ENCODE results near the gene PCSK4.

PCSK4 gene

DNA sequence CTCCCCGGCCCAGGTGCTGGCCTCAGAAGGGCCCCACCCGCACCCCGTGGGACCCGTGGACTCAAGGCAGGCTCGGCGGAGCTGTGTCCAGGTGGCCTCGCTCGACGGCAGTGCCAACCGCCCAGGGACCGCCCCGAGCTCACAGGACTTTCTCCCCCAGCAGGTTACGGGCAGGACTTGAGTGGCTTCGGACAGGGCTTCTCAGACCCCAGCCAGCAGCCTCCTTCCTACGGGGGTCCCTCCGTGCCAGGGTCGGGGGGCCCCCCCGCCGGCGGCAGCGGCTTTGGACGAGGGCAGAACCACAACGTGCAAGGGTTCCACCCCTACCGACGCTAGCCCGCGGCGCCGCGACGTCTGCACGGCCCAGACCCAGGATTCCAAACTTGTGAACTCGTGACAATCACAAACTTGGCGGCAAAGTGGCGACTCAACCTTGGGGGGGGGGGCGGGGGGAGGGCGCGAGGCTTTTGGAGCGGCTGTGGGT, 55.5 kb downstream of the PCSK4 start:
- no peak for TF ChIP-seq CTCF (IDR thresholded peaks at IDR 0.05; ENCODE audit: low read length, missing control alignments)
- DNase-seq (ENCODE audit: low read depth), result no peak
- H3K4me3 ChIP-seq (replicated peaks; ENCODE audit: low read depth, low read length), result no peak overlapping the region

- DNase-seq (ENCODE audit: low read depth), result no peak
- H3K4me3 ChIP-seq (replicated peaks; ENCODE audit: low read depth, low read length), result no peak overlapping the region
- TF ChIP-seq CTCF (IDR thresholded peaks at IDR 0.05; ENCODE audit: low read length, missing control alignments), result no peak
Measured at GRCh38 chr19:1434040-1434366, 56.1 kb downstream of the PCSK4 start.

DNA sequence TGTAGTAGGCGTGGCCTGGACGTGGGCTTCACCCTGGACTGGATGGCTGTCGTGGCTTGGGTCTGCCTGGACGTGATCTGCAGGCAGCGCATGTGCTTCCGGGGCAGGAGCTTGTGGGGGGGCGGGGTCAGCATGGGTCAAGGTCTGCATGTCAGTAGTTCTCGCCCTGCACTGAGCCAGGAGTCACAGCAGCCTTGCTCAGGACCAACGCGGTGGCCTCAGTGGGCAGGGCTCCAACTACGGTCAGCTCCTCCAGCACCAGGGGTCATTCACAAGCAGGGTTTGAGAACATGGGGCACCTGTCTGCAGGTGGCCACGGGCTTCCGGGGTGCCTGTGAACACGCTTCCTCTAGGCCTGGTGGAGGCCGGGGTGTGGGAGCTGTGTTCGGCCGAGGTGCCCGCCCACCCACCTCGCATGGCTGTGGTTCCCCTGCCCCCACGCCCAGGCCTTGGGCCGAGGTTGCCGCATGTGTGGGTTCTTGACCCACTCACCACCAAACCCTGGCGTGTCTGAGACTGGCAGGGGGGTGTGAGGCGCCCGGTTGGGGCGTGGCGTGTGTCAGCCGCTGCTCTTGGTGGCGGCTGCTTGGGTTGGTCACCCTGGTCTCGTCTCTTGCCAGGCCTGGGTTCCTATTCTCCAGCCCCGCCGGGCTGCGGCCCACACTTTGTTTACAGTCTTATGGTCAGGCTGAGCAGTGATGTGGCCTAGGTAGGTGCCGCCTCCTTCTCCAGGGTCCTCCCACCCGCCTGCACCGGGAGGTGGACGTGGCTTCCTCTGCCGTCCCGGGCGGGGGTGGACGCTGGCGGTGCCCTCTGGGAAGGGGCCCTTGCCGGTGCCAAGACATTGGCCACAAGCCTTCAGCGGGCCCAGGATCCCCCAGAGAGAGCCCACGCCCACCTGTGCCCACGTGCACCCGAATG, 56.8 kb downstream of the PCSK4 start:
- no peak for DNase-seq (ENCODE audit: low read depth)
- H3K4me3 ChIP-seq (replicated peaks; ENCODE audit: low read depth, low read length), result no peak overlapping the region
- no peak for TF ChIP-seq CTCF (IDR thresholded peaks at IDR 0.05; ENCODE audit: low read length, missing control alignments)

DNA sequence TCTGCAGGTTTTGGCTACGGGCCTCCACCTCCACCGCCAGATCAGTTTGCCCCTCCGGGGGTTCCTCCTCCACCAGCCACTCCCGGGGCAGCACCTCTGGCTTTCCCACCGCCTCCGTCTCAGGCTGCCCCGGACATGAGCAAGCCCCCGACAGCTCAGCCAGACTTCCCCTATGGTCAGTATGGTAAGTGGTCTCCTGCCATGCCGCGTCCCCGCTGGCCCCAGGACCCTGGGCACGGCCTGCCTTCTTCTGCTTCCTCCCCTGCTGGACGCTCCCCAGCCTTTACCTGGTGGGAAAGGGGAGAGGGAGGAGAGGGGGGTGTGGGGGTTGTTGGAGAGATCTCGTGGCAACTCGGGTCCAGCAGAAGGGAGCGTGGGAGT, 57.7 kb downstream of the PCSK4 start:
- TF ChIP-seq CTCF (IDR thresholded peaks at IDR 0.05; ENCODE audit: low read length, missing control alignments), result no peak
- H3K4me3 ChIP-seq (replicated peaks; ENCODE audit: low read depth, low read length), result no peak overlapping the region
- DNase-seq (ENCODE audit: low read depth), result no peak

DNA sequence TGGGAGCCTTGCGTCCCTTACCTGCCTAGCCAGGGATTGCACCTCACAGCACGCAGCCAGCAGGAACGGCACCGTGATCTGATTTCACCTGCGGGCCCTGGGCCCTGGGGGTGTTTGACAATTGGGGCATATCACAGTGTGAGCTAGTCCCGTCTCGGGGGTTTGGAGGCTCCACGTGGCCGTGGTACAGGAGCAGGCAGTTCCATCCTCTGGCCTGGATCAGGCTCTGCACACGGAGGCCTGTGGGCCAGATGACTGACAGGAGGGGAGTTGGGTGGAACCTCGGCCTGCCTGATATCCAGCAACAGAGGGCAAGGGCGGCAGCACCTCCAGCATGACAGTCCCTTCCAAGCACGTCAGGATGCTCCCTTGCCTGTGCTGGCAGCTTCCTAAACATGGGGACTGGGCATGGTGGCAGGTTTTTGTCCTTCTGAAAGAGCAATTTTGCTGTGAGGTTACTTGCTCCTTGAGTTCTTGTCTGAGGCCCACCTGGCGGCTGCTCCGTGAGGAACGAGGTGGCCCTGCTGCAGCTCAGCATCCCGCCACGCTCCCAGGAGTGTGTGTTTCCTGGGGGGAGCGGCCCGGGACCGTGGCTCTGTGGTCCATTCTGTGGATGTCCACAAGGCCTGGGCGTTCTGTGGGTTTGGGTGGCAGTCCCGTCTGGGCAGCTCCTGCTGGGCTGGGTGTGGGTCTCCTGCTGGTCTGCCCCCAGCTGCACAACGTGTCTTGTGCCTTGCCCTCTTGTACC, 58.2 kb downstream of the PCSK4 start:
- TF ChIP-seq CTCF (IDR thresholded peaks at IDR 0.05; ENCODE audit: low read length, missing control alignments), result no peak
- DNase-seq (ENCODE audit: low read depth), result no peak
- no peak overlapping the region for H3K4me3 ChIP-seq (replicated peaks; ENCODE audit: low read depth, low read length)

Measured in fibroblast of pulmonary artery (primary cell).